Common myeloid progenitor, CD34-positive (primary cell): ENCODE measurements around the gene CHURC1.

Source experiments
- CTCF ChIA-PET: fragments of 350-600 bp; sonication (Branson Sonifier 250); formaldehyde crosslinking; loops from one replicate; lab custom pipeline; 2021; ENCODE audit warnings: antibody characterized with exemption; lab: Charles Lee
- POLR2A ChIA-PET: fragments of 350-600 bp; sonication (Branson Sonifier 250); formaldehyde crosslinking; loops from one replicate; lab custom pipeline; 2021; ENCODE audit warnings: antibody characterized with exemption; lab: Charles Lee
- DNase-seq, 3 donors: peaks; one replicate each; pipeline versions ENCODE4 v3.0.0 to v3.0.0-alpha.2; 2013
- H3K27ac ChIP-seq, 2 experiments: 1 replicate in 1 of 2; 2 replicates in 1 of 2; pipeline ENCODE4 v1.7.0; 2013; ENCODE audit warnings: inconsistent platforms in 2 of 2, low read length in 2 of 2, mild to moderate bottlenecking in 2 of 2, low read depth in 1 of 2, moderate library complexity in 1 of 2; ENCODE audit not compliant: severe bottlenecking in 2 of 2, insufficient read depth in 1 of 2, poor library complexity in 1 of 2
- H3K27me3 ChIP-seq, 5 experiments: replicated peaks in 2 of 5; 1 replicate in 3 of 5; 2 replicates in 2 of 5; pipeline versions ENCODE4 v1.6.1 to v1.7.0; 2013; ENCODE audit warnings: low read length in 4 of 5, mild to moderate bottlenecking in 2 of 5, moderate library complexity in 2 of 5, inconsistent platforms in 1 of 5; ENCODE audit not compliant: insufficient read depth in 5 of 5, control insufficient read depth in 4 of 5
- H3K36me3 ChIP-seq, 4 experiments: 1 replicate in 2 of 4; 2 replicates in 2 of 4; pipeline versions ENCODE4 v1.6.1 to v1.7.0; 2013; ENCODE audit warnings: low read length in 3 of 4, control low read depth in 1 of 4, mild to moderate bottlenecking in 1 of 4; ENCODE audit not compliant: control insufficient read depth in 4 of 4, insufficient read depth in 4 of 4
- H3K4me1 ChIP-seq, 4 experiments: 1 replicate in 3 of 4; 2 replicates in 1 of 4; pipeline versions ENCODE4 v1.6.1 to v1.7.1; 2013; ENCODE audit warnings: low read length in 3 of 4, mild to moderate bottlenecking in 3 of 4, control low read depth in 1 of 4, inconsistent platforms in 1 of 4, moderate library complexity in 1 of 4; ENCODE audit not compliant: control insufficient read depth in 4 of 4, insufficient read depth in 4 of 4; ENCODE audit errors: control extremely low read depth in 1 of 4
- H3K4me3 ChIP-seq, 7 experiments: 1 replicate in 4 of 7; 2 replicates in 3 of 7; pipeline versions ENCODE4 v1.5.1 to v1.7.0; 2013; ENCODE audit warnings: mild to moderate bottlenecking in 7 of 7, low read length in 6 of 7, moderate library complexity in 6 of 7, inconsistent platforms in 2 of 7, low read depth in 2 of 7, control low read depth in 1 of 7; ENCODE audit not compliant: insufficient read depth in 4 of 7, control insufficient read depth in 1 of 7; ENCODE audit errors: extremely low read depth in 1 of 7
- H3K9me3 ChIP-seq, 5 experiments: 1 replicate in 4 of 5; 2 replicates in 1 of 5; pipeline versions ENCODE4 v1.6.1 to v1.7.1; 2013; ENCODE audit warnings: low read length in 4 of 5, mild to moderate bottlenecking in 2 of 5, inconsistent platforms in 1 of 5, low read depth in 1 of 5, moderate library complexity in 1 of 5; ENCODE audit not compliant: control insufficient read depth in 4 of 5, insufficient read depth in 2 of 5; ENCODE audit errors: control extremely low read depth in 1 of 5
- WGBS: methylation state at CpG from one replicate; pipeline ENCODE4 v1.1.5; 2013; ENCODE audit not compliant: insufficient coverage; 5-methylcytosine and 5-hydroxymethylcytosine counted together

Gene CHURC1

DNA sequence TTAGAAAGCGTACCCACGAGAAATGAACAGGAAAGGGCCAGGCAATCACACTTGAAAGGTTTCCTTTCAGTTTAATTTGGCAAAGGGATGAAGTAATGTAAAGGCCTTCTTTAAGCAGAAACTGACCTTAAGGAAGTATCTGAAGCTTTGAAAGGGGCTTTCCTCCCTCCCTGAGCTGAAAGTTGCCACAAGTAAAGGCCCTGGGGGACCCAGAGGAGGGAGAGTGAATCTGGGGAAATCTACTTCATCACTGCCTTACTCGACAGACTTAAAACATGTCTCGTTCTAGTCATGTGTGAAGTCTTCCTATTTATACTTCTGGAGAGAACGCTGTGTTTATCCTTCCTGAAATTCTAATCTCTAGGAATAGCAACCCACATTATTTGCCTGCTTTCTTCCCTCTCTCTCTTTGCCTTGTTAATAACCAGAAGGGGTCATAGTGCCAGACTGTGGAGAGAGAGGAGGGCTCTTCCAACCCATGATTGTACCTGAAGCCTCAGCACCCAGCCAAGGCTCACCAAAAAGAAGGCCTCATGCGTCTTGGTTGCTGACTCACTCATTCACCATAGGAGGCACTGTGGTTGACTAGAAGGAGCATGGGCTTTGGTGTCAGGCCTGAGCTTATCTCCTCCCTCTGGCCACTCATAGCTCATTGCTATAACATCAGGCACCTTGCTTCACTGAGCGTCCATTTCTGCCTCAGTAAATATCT, 38.5 kb downstream of the CHURC1 start:
- Histone ChIP-seq H3K4me1 (no peaks in the 10 kb centered on the region), H3K9me3 (no peaks in the 10 kb centered on the region), H3K4me3 (no peak overlapping the region), H3K36me3 (peaks cover 0 to 20% (median 10%) of the 10 kb centered on the region in 4 experiments), H3K27ac (no peak overlapping the region), H3K27me3 (no peaks in the 10 kb centered on the region)
- ChIA-PET POLR2A (no interaction called here), CTCF (interaction anchor here (0.7 to 2.1 kb wide), 5 partner anchors 12 to 42 kb away, joined by 3 to 5 read pairs (median 4); no protein-coding TSS in a partner anchor)
- 89% methylated on average over 7 of the region's 7 CpGs for WGBS
- DNase-seq, result peak in 2 of 3 donors; percentile 19 to 23

DNA sequence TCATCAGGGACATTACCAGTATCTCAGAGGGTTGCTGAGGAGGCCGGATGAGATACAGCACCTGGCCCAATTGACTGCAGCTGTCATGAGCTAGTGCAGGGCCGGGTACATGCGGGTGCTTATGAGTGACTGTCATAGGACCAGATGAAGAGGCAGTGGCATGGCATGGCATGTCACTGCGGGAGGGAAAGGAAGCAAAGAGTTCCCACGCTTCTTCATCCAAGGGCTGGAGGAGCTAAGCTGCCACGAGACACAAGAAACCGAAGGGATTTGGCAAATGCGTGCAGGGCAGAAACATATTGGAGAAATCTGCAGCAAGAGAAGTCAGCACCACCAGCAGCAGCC, 39.0 kb downstream of the CHURC1 start:
- Histone ChIP-seq H3K27ac (no peak overlapping the region), H3K4me3 (no peak overlapping the region), H3K9me3 (no peaks in the 10 kb centered on the region), H3K27me3 (no peaks in the 10 kb centered on the region), H3K4me1 (no peaks in the 10 kb centered on the region), H3K36me3 (peaks cover 0 to 20% (median 7%) of the 10 kb centered on the region in 4 experiments)
- WGBS, result 95% methylated on average over 8 of the region's 8 CpGs
- CTCF ChIA-PET, result interaction anchor here (0.7 to 2.1 kb wide), 7 partner anchors 9 to 66 kb away, joined by 3 to 5 read pairs (median 4); no protein-coding TSS in a partner anchor
- no peak for DNase-seq
- POLR2A ChIA-PET, result no interaction called here

DNA sequence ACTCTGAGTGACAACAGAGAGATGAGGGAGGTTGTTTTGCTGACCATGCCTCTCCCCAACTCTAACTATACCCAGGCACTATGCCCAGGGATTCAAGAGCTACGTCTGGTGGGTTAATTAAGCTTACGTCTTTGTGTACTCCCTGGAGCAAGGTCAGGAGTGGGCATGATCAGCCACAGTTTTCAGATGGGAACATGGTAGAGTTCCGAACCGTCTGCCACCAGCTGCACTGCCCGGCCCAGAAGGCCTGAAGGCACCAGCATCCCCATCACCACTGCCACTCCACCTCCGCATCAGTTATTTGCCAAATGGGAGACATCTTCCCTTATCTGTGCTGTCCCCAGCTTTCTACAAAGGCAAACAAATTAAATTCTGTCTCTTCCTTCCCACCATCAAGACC, 39.4 kb downstream of the CHURC1 start:
- H3K27ac ChIP-seq, result no peak overlapping the region
- CTCF ChIA-PET, result interaction anchor here (0.7 to 2.1 kb wide), 7 partner anchors 8 to 66 kb away, joined by 3 to 5 read pairs (median 4); no protein-coding TSS in a partner anchor
- no peak for DNase-seq
- H3K27me3 ChIP-seq, result no peaks in the 10 kb centered on the region
- 91% methylated on average over 4 of the region's 6 CpGs for WGBS
- H3K4me1 ChIP-seq, result no peaks in the 10 kb centered on the region
- peaks cover 0 to 20% (median 5%) of the 10 kb centered on the region in 4 experiments for H3K36me3 ChIP-seq
- H3K9me3 ChIP-seq, result no peaks in the 10 kb centered on the region
- POLR2A ChIA-PET, result no interaction called here
- H3K4me3 ChIP-seq, result no peak overlapping the region

DNA sequence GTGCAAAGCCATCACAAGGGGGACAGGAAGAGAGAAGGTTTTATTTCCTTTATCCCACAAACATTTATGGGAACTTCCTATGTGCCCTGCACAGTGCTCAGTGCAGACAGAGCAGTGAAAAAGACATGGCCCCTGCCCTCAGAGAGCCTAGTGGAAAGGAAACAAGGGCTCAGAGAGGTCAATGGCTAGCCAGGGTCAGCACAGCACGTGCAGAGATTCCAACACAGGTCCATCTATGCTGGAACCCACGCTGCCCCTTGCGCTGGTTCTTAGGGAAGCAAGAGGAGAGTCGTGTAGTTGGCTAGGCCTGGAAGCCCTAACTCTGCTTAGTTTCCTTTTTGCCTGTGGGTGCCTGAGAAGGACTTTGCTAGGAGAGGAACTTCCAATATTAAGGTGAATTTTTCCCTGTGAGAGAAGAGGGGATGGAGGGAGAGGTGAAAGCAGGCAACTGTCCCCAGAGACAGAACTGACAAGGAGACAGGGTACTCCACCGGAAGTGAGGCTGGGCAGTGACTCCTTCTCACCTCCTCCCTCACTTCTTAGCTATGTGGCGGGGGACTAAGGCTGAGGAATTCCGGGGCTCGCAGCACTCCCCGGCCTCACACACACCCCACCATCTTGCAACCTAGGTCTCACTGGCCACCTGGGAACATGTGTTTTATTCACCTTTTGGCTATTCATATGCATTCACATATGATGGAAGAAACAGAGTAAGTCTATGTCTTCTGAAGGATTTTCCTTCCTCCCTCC, 40.4 kb downstream of the CHURC1 start:
- ChIA-PET POLR2A (no interaction called here), CTCF (interaction anchor here (1.1 to 1.5 kb wide), 2 partner anchors 44 to 65 kb away, joined by 3 to 4 read pairs; no protein-coding TSS in a partner anchor)
- DNase-seq, result no peak
- Histone ChIP-seq H3K4me3 (no peak overlapping the region), H3K27ac (no peak overlapping the region), H3K27me3 (no peaks in the 10 kb centered on the region), H3K36me3 (peaks cover 0 to 20% (median 3%) of the 10 kb centered on the region in 4 experiments), H3K4me1 (no peaks in the 10 kb centered on the region), H3K9me3 (no peaks in the 10 kb centered on the region)
- WGBS, result 98% methylated on average over 9 of the region's 9 CpGs

DNA sequence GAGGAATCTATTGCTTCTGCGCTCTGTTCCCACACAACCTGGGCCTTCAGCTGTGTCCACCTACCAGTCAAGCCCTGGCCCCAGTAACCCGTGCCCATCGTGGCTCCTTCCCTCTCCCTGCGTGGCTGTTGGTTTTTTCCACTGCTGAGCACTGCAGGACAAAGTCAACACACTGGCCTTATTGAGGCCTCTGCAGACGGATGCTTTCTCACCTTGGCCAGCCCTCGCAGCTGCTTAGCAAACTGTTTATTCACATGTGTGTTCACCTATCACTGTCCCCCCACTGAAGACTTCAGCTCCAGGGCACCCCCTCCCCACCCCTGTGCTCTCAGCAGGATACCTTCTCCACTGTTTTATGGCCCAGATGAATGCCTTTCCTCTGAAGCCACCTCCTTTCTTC, 41.0 kb downstream of the CHURC1 start:
- H3K36me3 ChIP-seq, result peaks cover 0 to 15% (median 3%) of the 10 kb centered on the region in 4 experiments
- DNase-seq, result no peak
- ChIA-PET POLR2A (no interaction called here), CTCF (no interaction called here)
- peaks cover 0 to 6% (median 2%) of the 10 kb centered on the region in 4 experiments for H3K4me1 ChIP-seq
- H3K4me3 ChIP-seq, result no peak overlapping the region
- no peaks in the 10 kb centered on the region for H3K27me3 ChIP-seq
- no peaks in the 10 kb centered on the region for H3K9me3 ChIP-seq
- no peak overlapping the region for H3K27ac ChIP-seq
- 96% methylated on average over 5 of the region's 6 CpGs for WGBS

DNA sequence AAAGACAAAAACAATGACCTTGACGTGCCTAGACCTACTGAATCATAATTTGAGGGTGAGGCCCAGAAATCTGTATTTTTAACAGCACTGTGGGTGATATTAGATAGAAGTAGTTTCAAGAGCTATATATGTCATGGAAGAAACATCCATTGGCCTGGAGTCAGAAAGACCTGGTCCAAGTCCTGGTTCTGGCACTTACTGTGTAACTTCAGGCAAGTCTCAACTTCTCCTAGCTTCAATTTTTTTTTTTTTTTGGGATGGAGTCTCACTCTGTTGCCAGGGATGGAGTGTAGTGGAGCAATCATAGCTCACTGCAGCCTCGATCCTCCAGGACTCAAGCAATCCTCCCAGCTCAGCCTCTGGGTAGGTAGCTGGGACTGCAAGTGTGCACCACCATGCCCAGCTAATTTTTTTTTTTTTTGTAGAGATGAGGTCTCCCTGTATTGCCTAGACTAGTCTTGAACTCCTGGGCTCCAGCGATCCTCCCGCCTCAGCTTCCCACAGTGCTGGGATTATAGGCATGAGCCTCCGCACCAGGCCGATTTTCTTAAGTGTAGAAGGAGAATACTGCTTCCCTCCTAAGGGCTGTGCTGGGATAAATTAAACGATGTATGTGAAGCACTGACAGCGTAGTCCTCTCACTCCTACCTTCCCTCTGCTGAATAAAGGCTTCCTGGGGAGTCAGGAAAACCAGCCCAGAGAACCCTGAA, 42.6 kb downstream of the CHURC1 start:
- POLR2A ChIA-PET, result interaction anchor here (0.6 kb wide), 1 partner anchor 298 kb away, joined by 5 read pairs; no protein-coding TSS in a partner anchor
- Histone ChIP-seq H3K4me1 (peaks cover 0 to 14% (median 4%) of the 10 kb centered on the region in 4 experiments), H3K27ac (no peak overlapping the region), H3K4me3 (no peak overlapping the region), H3K9me3 (no peaks in the 10 kb centered on the region), H3K36me3 (peaks cover 0 to 6% (median 1%) of the 10 kb centered on the region in 4 experiments), H3K27me3 (no peaks in the 10 kb centered on the region)
- CTCF ChIA-PET, result interaction anchor here (1.1 to 1.4 kb wide), 2 partner anchors 32 to 33 kb away, joined by 3 read pairs; no protein-coding TSS in a partner anchor
- 100% methylated on average over 5 of the region's 8 CpGs for WGBS
- no peak for DNase-seq
